HG03139 (cell line): ENCODE data around the gene CFAP45.

Source experiments
- ATAC-seq: cut with Tn5 transposase; IDR thresholded peaks from one replicate; pipeline ENCODE4 v1.9.1; 2021; ENCODE audit not compliant: unreplicated experiment

The CFAP45 gene

DNA sequence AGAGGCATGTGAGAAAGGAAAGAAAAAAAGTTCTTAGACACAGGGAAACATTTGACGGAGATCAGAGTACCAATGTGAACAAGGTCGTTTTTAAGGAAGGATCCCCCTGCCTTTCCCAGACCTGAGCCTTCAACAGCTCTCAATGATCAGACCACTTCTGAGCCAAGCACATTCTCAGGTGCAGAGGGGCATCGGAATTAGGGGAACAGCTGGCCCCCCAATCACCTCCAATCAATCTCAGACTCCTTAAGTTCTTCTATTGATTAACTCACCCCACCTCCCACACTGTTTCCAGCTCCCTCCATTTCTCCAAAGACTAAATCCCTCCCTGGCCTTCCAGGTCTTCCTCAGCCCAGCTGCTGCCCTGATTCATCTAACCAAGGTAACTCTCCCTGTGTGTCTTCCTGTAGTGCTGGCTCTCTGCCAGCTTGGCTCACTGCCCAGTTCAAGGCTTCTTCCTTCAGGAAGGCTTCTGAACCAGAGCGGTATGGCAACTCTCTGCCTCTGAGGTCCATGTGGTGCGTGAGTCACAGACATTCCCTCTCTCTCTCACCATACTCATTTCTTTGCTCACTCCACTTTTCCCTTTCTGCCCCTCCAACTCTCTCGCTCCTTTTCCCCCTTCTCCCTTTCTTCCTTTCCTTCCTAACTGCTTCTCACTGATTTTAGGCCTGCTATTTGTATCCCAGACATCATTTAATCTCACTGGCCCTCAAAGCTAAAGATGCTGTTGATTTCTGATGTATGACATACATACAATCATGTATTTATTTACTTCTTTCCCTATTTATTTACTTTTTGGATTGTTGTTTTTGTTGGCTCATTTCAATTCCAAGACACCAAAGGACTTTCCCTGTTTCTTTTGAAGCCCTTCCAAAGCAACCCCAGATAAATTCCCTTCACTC, 18.1 kb downstream of the CFAP45 start:
- no peak for ATAC-seq

- no peak for ATAC-seq
Observed at GRCh38 chr1:159880430-159880829, 19.5 kb downstream of the CFAP45 start.

- ATAC-seq, result no peak
Observed at GRCh38 chr1:159879977-159880376, 20.0 kb downstream of the CFAP45 start.

DNA sequence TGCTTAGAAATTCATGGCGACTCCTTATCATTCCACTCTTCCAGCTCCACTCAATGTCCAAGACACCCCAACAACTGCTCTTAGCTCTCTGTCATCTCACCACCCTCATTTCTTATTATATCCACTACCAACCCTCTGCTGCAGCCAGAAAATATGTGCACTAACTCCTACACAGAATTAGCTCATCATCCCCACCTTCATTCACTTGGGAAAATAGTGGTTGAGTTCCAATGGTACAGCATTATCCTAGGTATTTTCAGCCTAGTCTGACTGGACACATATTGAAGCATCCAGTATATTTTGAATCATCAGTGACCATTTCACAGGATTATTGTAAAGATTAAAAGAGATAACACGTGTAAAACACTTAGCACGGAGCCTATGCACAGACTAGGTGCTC, 20.8 kb downstream of the CFAP45 start:
- ATAC-seq, result no peak

- ATAC-seq, result no peak
Observed at GRCh38 chr1:159877695-159878444, 22.1 kb downstream of the CFAP45 start.

- ATAC-seq, result no peak
Observed at GRCh38 chr1:159873530-159874143, 26.3 kb downstream of the CFAP45 start.

- ATAC-seq, result no peak
Observed at GRCh38 chr1:159872891-159873290, 27.1 kb downstream of the CFAP45 start.

- no peak for ATAC-seq
Observed at GRCh38 chr1:159870704-159871103, 29.3 kb downstream of the CFAP45 start.

GRCh38 chr1:159869607-159870006, 30.4 kb downstream of the CFAP45 start:
- no peak for ATAC-seq

DNA sequence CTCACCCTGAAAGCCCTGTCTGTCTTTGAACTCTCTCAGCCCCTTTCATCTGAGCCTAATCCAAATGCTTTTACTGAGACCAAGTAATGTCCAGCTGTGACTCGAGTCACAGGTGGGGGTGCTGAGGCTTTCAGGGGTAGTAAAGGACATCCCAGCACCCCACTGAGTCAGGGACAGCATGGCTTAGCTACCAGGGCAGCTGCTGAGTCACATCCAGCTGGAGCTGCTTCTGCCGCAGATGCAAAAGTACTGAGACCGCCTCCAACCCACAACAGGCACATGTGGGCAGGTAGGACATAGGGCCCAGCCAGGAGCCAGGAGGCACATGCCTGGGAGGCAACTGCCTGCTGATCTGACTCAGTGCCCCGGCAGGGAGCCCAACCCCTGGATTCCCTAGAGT, 30.8 kb downstream of the CFAP45 start:
- ATAC-seq, result no peak

GRCh38 chr1:159868766-159869165, 31.2 kb downstream of the CFAP45 start:
- ATAC-seq, result no peak

- no peak for ATAC-seq
Observed at GRCh38 chr1:159867664-159868026, 32.3 kb downstream of the CFAP45 start.

DNA sequence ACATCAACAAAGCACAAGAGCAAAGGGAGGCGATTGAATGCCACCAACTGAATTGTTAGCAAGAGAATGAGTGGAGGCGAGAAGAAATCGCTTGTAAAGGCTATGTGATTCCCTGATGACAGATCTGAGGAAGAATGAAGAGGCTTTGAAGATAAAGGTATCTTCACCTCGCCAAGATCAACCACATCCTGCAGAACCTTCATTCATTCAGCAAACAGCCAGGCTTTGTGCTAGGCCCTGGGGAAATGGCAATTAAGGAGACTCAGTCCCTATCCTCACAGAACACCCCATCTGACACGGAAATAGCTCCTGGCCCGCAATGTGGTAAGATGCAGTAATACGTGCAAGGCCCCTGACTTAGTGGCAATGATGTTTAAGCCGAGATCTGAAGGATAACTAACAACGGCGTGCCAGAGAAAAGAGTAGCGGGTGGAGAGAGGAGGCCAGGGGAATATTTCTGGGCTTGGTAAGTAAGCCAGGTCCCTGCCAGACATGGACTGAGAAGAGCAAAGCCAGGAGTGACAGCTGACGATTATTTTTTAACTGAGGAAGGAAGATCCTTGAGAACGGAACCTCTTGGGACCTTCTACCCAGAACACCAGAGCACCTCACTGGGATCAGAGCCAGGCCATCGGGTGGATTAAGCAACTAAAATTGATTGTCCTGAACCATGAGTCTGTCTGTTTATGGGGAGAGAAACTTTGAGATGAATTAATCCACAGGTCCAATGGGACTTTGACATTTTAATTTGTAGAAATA, 32.9 kb downstream of the CFAP45 start:
- ATAC-seq, result no peak

DNA sequence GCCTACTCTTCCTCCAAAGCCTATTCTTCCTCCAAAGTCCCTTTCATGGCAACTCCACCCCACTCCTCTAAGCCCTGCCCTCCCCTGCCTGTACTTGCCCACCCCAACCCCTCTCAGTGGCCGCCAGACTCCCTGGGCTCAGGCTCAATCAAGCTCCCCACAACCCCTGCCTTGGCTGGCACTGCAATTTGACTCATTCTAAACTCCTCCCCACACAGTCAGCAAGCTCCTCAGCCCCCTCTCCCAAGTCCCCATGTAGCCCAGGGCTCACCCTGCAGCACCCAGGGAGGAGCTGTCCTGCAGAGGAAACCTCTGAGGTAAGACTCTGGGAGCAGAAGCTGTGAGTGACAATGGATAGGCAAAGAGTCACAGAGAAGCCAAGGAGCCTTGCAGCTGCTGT, 33.9 kb downstream of the CFAP45 start:
- ATAC-seq, result no peak

GRCh38 chr1:159864262-159864661, 35.7 kb downstream of the CFAP45 start:
- no peak for ATAC-seq

DNA sequence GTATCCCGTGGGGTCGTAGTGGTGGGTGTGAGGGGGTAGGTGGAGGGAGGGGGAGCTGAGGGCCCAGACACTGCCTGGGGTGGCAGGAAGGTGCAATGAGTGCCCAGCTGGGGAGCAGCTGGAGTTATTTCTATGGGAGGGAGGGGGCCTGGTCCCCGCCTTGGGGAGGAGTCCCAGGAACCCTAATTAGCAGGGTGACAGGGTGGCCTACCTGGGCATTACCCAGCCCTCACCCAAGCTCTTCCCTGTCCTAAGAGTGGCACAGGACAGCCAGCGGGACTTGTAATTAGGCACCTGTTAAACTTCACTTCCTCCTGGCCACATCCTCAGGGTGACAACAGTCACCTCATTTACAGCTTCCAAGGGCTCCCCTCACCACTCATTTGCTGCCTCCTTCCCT, 37.4 kb downstream of the CFAP45 start, which contains the start of gene VSIG8:
Gene VSIG8 (minus strand): TSS at position 101 of the 400 bp plus-strand sequence. CDS start 136 bp downstream, outside the sequence.
- no peak for ATAC-seq

DNA sequence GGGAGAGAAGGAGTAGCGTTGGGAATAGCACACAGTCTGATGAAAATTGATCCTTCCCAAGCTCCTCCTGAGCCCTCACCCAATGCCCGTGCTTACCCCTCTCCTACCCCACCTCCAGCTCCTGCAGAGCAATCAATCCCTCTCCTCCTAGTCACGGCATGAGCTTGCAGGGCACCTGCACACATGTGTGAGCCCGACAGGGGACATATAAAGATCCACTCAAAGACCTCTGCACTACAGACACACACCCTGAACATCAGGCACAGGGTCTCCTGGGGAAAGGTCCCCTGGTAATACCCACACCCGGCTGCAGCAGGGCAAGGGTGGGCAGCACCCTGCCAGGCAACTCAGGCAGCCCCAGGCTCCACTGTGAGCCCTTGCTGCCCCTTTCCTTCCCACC, 37.9 kb downstream of the CFAP45 start:
- ATAC-seq, result no peak

- no peak for ATAC-seq
Observed at GRCh38 chr1:159861218-159861617, 38.7 kb downstream of the CFAP45 start.

- ATAC-seq, result no peak
Observed at GRCh38 chr1:159860456-159860855, 39.5 kb downstream of the CFAP45 start.

- no peak for ATAC-seq
Observed at GRCh38 chr1:159859767-159860322, 40.1 kb downstream of the CFAP45 start.

DNA sequence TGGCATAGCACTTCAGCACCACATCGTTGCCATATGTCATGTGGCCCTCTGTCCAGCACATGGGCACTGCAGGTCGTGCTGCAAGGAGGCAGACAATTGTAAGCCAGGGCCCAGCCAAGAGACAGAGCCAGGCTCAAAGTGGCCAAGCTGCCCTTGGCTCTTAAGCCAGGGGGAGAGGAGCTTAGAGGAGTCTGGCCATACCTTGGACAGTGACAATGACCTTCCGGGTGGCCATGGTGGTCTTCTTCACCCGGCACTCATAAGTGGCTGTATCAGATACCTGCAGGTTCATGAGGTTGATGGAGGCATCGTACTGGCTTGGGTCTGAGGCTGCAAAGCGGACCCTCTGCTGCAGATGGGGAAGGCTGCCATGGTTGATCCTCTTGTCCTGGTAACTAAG, 42.1 kb downstream of the CFAP45 start:
- no peak for ATAC-seq
